Measurements from ENCODE around the gene JPH3. TPM values are rescaled to one million over a fixed set of nuclear protein-coding genes. Genes with fewer than 3 reads are reported as not detected.

The JPH3 gene
- total RNA-seq, 1 experiment from 2014 or later, result 39.0 TPM

GRCh38 chr16:87563022-87563421 lies 39.3 kb upstream of the JPH3 start:
- H3K4me1 Mint-ChIP-seq, result no peaks in the 10 kb centered on the region
- ATAC-seq (no peak), DNase-seq (ENCODE audit: low spot score) (no peak)
- H3K27me3 Mint-ChIP-seq (ENCODE audit: low read depth), result no peaks in the 10 kb centered on the region; the same call in 1 of the 2 replicates
- H3K36me3 Mint-ChIP-seq, result peaks cover 3% of the 10 kb centered on the region; the same call in 1 of the 2 replicates
- no peak overlapping the region for H3K4me3 Mint-ChIP-seq
- CTCF ChIA-PET, result interaction anchor here (0.8 to 4.3 kb wide), 3 partner anchors 9 to 76 kb away, joined by 3 to 81 read pairs (median 4); no protein-coding TSS in a partner anchor
- no peak for TF ChIP-seq ZNF425 (CRISPR knock-in tag; conservative IDR thresholded peaks at IDR 0.05)
- TF ChIP-seq E2F5 (CRISPR knock-in tag; IDR thresholded peaks at IDR 0.05), result no peak
- no peak for TF ChIP-seq PRDM15 (CRISPR knock-in tag; IDR thresholded peaks at IDR 0.05)
- no peak for TF ChIP-seq TP53 (CRISPR knock-in tag; IDR thresholded peaks at IDR 0.05)
- no peak for TF ChIP-seq AFF4 (CRISPR knock-in tag; IDR thresholded peaks at IDR 0.05; ENCODE audit: borderline replicate concordance)
- TF ChIP-seq NR3C1 (CRISPR knock-in tag; conservative IDR thresholded peaks at IDR 0.05; ENCODE audit: low read depth), result no peak
- TF ChIP-seq SMAD3 (CRISPR knock-in tag; IDR thresholded peaks at IDR 0.05; ENCODE audit: borderline replicate concordance), result no peak
- TF ChIP-seq GTF2I (CRISPR knock-in tag; conservative IDR thresholded peaks at IDR 0.05), result no peak
- no peak for TF ChIP-seq FOXK1 (CRISPR knock-in tag; IDR thresholded peaks at IDR 0.05)
- no peak for TF ChIP-seq ZNF219 (CRISPR knock-in tag; IDR thresholded peaks at IDR 0.05; ENCODE audit: borderline replicate concordance)
- TF ChIP-seq OVOL2 (CRISPR knock-in tag; IDR thresholded peaks at IDR 0.05; ENCODE audit: borderline replicate concordance), result no peak
- no peak for TF ChIP-seq ZNF281 (CRISPR knock-in tag; IDR thresholded peaks at IDR 0.05)
- no peak for TF ChIP-seq FOXP1 (CRISPR knock-in tag; IDR thresholded peaks at IDR 0.05; ENCODE audit: borderline replicate concordance)
- TF ChIP-seq ZNF416 (CRISPR knock-in tag; IDR thresholded peaks at IDR 0.05), result no peak
- TF ChIP-seq TEAD1 (CRISPR knock-in tag; IDR thresholded peaks at IDR 0.05), result no peak
- no peak for TF ChIP-seq ETV6 (CRISPR knock-in tag; IDR thresholded peaks at IDR 0.05)
- TF ChIP-seq STAT6 (CRISPR knock-in tag; conservative IDR thresholded peaks at IDR 0.05; ENCODE audit: low read depth), result no peak
- TF ChIP-seq GABPB1 (CRISPR knock-in tag; IDR thresholded peaks at IDR 0.05), result no peak
- peaks cover 19% of the 10 kb centered on the region for H3K9me3 Mint-ChIP-seq
- H3K27ac Mint-ChIP-seq, result no peak overlapping the region
- POLR2A ChIA-PET, result no interaction called here
